HepG2 (cell line): ENCODE data around the gene STAG3. TPM values are rescaled to one million over a fixed set of nuclear protein-coding genes. Genes with fewer than 3 reads are reported as not detected.
"Not testable (repeated sequence)": the region's sequence is repeated elsewhere in the genome, so short reads cannot be mapped to it uniquely, and the experiment has no call there.

ENCODE experiments used
- ATAC-seq: fragments of 200-7000 bp; cut with Tn5 transposase; 3 replicates; pipeline ENCODE4 v1.9.1; 2020; ENCODE audit warnings: mild to moderate bottlenecking, moderate library complexity
- BruUV-seq: library from RNA; stranded (reverse); fragments of 400-500 nt; replicated peaks from 2 replicates; lab custom pipeline; 2021; lab: Mats Ljungman, UMichigan
- CTCF ChIA-PET: fragments of 300-600 bp; formaldehyde crosslinking; extraction: SDS; loops from one replicate; lab custom pipeline; 2021; ENCODE audit warnings: low total read pairs, inconsistent platforms, low intra/inter-chr PET ratio; lab: Yijun Ruan, JAX
- POLR2A ChIA-PET: fragments of 350-600 bp; sonication (Branson Sonifier 250); formaldehyde crosslinking; loops from one replicate; lab custom pipeline; 2020; ENCODE audit warnings: antibody characterized with exemption, inconsistent platforms; lab: Yijun Ruan, JAX
- DNase-seq: peaks from one replicate; pipeline ENCODE4 v3.0.0-alpha.2; 2015; ENCODE audit warnings: low spot score
- FAIRE-seq: peaks from 3 replicates; lab custom pipeline; 2011; peaks lifted over from hg19 to GRCh38; lab: Jason Lieb, UNC
- H2AFZ ChIP-seq: one replicate; pipeline ENCODE4 v1.6.1; 2011; ENCODE audit warnings: low read length, inconsistent platforms
- H3K27ac ChIP-seq: fragments of 300-600 bp; 3 replicates; pipeline ENCODE4 v1.8.0; 2011; ENCODE audit warnings: mixed run types, mild to moderate bottlenecking, mixed read lengths, low read length, inconsistent platforms; ENCODE audit not compliant: insufficient read depth; ENCODE audit errors: extremely low read length
- H3K27me3 ChIP-seq, 2 experiments: fragments of 200-600 bp in 1 of 2; 2 replicates in 1 of 2; 3 replicates in 1 of 2; pipeline versions ENCODE4 v1.6.0 to v1.8.0; 2011; ENCODE audit warnings: low read length in 2 of 2, mild to moderate bottlenecking in 2 of 2, moderate library complexity in 2 of 2, inconsistent platforms in 1 of 2; ENCODE audit not compliant: insufficient read depth in 2 of 2, control insufficient read depth in 1 of 2
- H3K36me3 ChIP-seq, 2 experiments: fragments of 200-600 bp in 1 of 2; replicated peaks in 1 of 2; 2 replicates in 1 of 2; 3 replicates in 1 of 2; pipeline versions ENCODE4 v1.5.1 to v1.8.0; 2011; ENCODE audit warnings: low read length in 2 of 2, inconsistent platforms in 1 of 2; ENCODE audit not compliant: insufficient read depth in 2 of 2, control insufficient read depth in 1 of 2
- H3K4me1 ChIP-seq: 2 replicates; pipeline ENCODE4 v1.5.1; 2012; ENCODE audit warnings: low read length, inconsistent platforms; ENCODE audit not compliant: insufficient read depth
- H3K4me2 ChIP-seq: 2 replicates; pipeline ENCODE4 v1.6.0; 2011; ENCODE audit warnings: low read depth, low read length, inconsistent platforms
- H3K4me3 ChIP-seq, 3 experiments: fragments of 200-600 bp in 1 of 3; sonication (generic), shearing (Covaris generic) in 1 of 3; replicated peaks in 1 of 3; 2 replicates each; pipeline ENCODE4 v1.5.1; 2011 to 2016; ENCODE audit warnings: low read length in 3 of 3, inconsistent platforms in 2 of 3, low read depth in 2 of 3, mild to moderate bottlenecking in 2 of 3, control low read depth in 1 of 3, mixed read lengths in 1 of 3; ENCODE audit not compliant: insufficient read depth in 1 of 3
- H3K79me2 ChIP-seq: one replicate; pipeline ENCODE4 v1.6.1; 2011; ENCODE audit warnings: low read length, inconsistent platforms; ENCODE audit not compliant: insufficient read depth
- H3K9ac ChIP-seq: 2 replicates; pipeline ENCODE4 v1.6.0; 2011; ENCODE audit warnings: mild to moderate bottlenecking, low read depth, low read length, inconsistent platforms; ENCODE audit not compliant: insufficient read depth
- H3K9me3 ChIP-seq: 2 replicates; pipeline ENCODE4 v1.5.1; 2012; ENCODE audit warnings: mild to moderate bottlenecking, low read length
- H4K20me1 ChIP-seq: 2 replicates; pipeline ENCODE4 v1.6.0; 2011; ENCODE audit warnings: inconsistent platforms, mild to moderate bottlenecking, low read length, moderate library complexity; ENCODE audit not compliant: insufficient read depth
- ARID4A ChIP-seq: sonication (generic); formaldehyde crosslinking; IDR thresholded peaks from 2 replicates; pipeline ENCODE4 v1.5.0; 2020; ENCODE audit warnings: mild to moderate bottlenecking, missing genetic modification reagents, borderline replicate concordance
- ZNF776 ChIP-seq: sonication (generic); formaldehyde crosslinking; IDR thresholded peaks from 2 replicates; pipeline ENCODE4 v1.4.0; 2020; ENCODE audit warnings: mild to moderate bottlenecking, missing genetic modification reagents
- WGBS: methylation state at CpG from one replicate; pipeline ENCODE4 v1.1.6; 2017; ENCODE audit warnings: low lambda C conversion rate; 5-methylcytosine and 5-hydroxymethylcytosine counted together
- in situ Hi-C: cut with HindIII; loops from 2 replicates; pipeline ENCODE4 v1.10.0; 2017; ENCODE audit warnings: low pct_unique_long_range_greater_than_20kb; ENCODE audit not compliant: extremely low pct_ligation_motif_present
- intact Hi-C: fragments of 100-400 bp; cut with micrococcal nuclease; formaldehyde crosslinking; loops from one replicate; pipeline ENCODE4 v1.10.0; 2022; ENCODE audit not compliant: unreplicated experiment
- polyA plus RNA-seq, 8 experiments: library from polyadenylated mRNA; depleted of rRNA in 3 of 8; stranded (reverse) in 7 of 8; unstranded in 1 of 8; fragments of >200 nt; fragmentation: Illumina TruSeq in 4 of 8; extraction: Trizol in 4 of 8; gene quantifications; 2 replicates each; pipeline versions ENCODE4 v1.2.1 to v1.2.3, GENCODE V29; 2011 to 2016; ENCODE audit warnings: low read depth in 4 of 8, missing spikeins in 1 of 8, mixed read lengths in 1 of 8; ENCODE audit not compliant: insufficient read depth in 1 of 8
- total RNA-seq, 5 experiments: library from RNA; depleted of rRNA; stranded (reverse); fragments of >200 nt; fragmentation: Illumina TruSeq; extraction: Trizol; gene quantifications; 2 replicates each; pipeline ENCODE4 v1.2.3, GENCODE V29; 2016; ENCODE audit warnings: low read depth in 1 of 5

Gene STAG3
- total and polyA plus RNA-seq, 2 of the 13 experiments (the other 11 are each of a cell fraction or from before 2014, with no cell fraction given), result 0.09 to 0.33 TPM

- in situ Hi-C loops (no loop called here), intact Hi-C loops (no loop called here)
- H3K4me1 ChIP-seq, result peaks cover 5% of the 10 kb centered on the region
- no peak for ATAC-seq
- H3K4me2 ChIP-seq, result no peak overlapping the region
- H2AFZ ChIP-seq, result no peak overlapping the region
- ChIA-PET CTCF (no interaction called here), POLR2A (no interaction called here)
- no peak for FAIRE-seq
- BruUV-seq, result no TSS peak
- no peaks in the 10 kb centered on the region for H3K36me3 ChIP-seq
- H3K9me3 ChIP-seq, result no peaks in the 10 kb centered on the region
- H3K27me3 ChIP-seq, result no peaks in the 10 kb centered on the region
- DNase-seq, result no peak
- no peaks in the 10 kb centered on the region for H4K20me1 ChIP-seq
- H3K9ac ChIP-seq, result no peak overlapping the region
- no peak for TF ChIP-seq ARID4A
- TF ChIP-seq ZNF776 (CRISPR knock-in tag), result no peak
- no peaks in the 10 kb centered on the region for H3K79me2 ChIP-seq
- no peak overlapping the region for H3K27ac ChIP-seq
- no peak overlapping the region for H3K4me3 ChIP-seq
- 30% methylated on average over 2 of the region's 2 CpGs for WGBS
Observed at GRCh38 chr7:100195222-100195621, 17.5 kb downstream of the STAG3 start.

GRCh38 chr7:100195901-100196322 is 18.2 kb downstream of the STAG3 start:
- CTCF ChIA-PET, H4K20me1 ChIP-seq, H3K79me2 ChIP-seq, H3K4me1 ChIP-seq, ATAC-seq, BruUV-seq, H3K27me3 ChIP-seq, H3K4me3 ChIP-seq, POLR2A ChIA-PET, H3K9me3 ChIP-seq, H3K36me3 ChIP-seq, DNase-seq, H2AFZ ChIP-seq, H3K4me2 ChIP-seq, H3K27ac ChIP-seq, in situ Hi-C loops, H3K9ac ChIP-seq, intact Hi-C loops, FAIRE-seq: not testable (repeated sequence)
- 80% methylated on average over 6 of the region's 6 CpGs for WGBS
